Panc1 (cell line): ENCODE results near the gene TTC28. TPM values are rescaled to one million over a fixed set of nuclear protein-coding genes. Genes with fewer than 3 reads are reported as not detected.

ENCODE experiments used
- ATAC-seq: fragments of 200-7000 bp; cut with Tn5 transposase; 2 replicates; pipeline ENCODE4 v1.9.1; 2020; ENCODE audit warnings: mild to moderate bottlenecking, moderate library complexity
- BruUV-seq: library from RNA; stranded (reverse); fragments of 400-500 nt; replicated peaks from 2 replicates; lab custom pipeline; 2021; lab: Mats Ljungman, UMichigan
- CTCF ChIA-PET: fragments of 300-600 bp; sonication (Branson Sonifier 250); formaldehyde crosslinking; loops from one replicate; lab custom pipeline; 2022; ENCODE audit warnings: antibody characterized with exemption; lab: Charles Lee
- POLR2A ChIA-PET: fragments of 300-600 bp; sonication (Branson Sonifier 250); formaldehyde crosslinking; loops from one replicate; lab custom pipeline; 2022; ENCODE audit warnings: antibody characterized with exemption; lab: Charles Lee
- DNase-seq: peaks from one replicate; pipeline ENCODE4 v3.0.0-alpha.2; 2010; ENCODE audit warnings: low read depth, low spot score
- H3K27ac ChIP-seq: 2 replicates; pipeline ENCODE4 v1.5.1; 2011; ENCODE audit warnings: mild to moderate bottlenecking, low read length, inconsistent platforms
- H3K27me3 ChIP-seq: fragments of 200-500 bp; sonication (Bioruptor generic); 2 replicates; pipeline ENCODE4 v1.6.0; 2014; ENCODE audit warnings: low read length, inconsistent platforms; ENCODE audit not compliant: control insufficient read depth, insufficient read depth
- H3K36me3 ChIP-seq: fragments of 200-500 bp; sonication (Bioruptor generic); 2 replicates; pipeline ENCODE4 v1.5.1; 2014; ENCODE audit warnings: inconsistent platforms, mild to moderate bottlenecking, low read length, moderate library complexity; ENCODE audit not compliant: control insufficient read depth, insufficient read depth
- H3K4me1 ChIP-seq: 2 replicates; pipeline ENCODE4 v1.5.1; 2011; ENCODE audit warnings: inconsistent platforms, mild to moderate bottlenecking, low read length, moderate library complexity; ENCODE audit not compliant: control insufficient read depth, insufficient read depth
- H3K4me3 ChIP-seq, 2 experiments: 2 replicates each; pipeline ENCODE4 v1.5.1; 2011 to 2012; ENCODE audit warnings: low read depth in 2 of 2, low read length in 2 of 2, mild to moderate bottlenecking in 2 of 2, inconsistent platforms in 1 of 2, moderate library complexity in 1 of 2
- H3K9me3 ChIP-seq: fragments of 200-500 bp; sonication (Bioruptor generic); 2 replicates; pipeline ENCODE4 v1.5.1; 2014; ENCODE audit warnings: low read depth, mild to moderate bottlenecking, inconsistent platforms, low read length, moderate library complexity; ENCODE audit not compliant: control insufficient read depth, insufficient read depth
- CTCF ChIP-seq: fragments of 450-650 bp; IDR thresholded peaks from 2 replicates; pipeline ENCODE4 v1.5.1; 2017; ENCODE audit warnings: mild to moderate bottlenecking
- POLR2AphosphoS5 ChIP-seq: IDR thresholded peaks from 2 replicates; pipeline ENCODE4 v1.6.1; 2012; ENCODE audit warnings: mild to moderate bottlenecking, low read depth, low read length, moderate library complexity
- REST ChIP-seq, 2 experiments: IDR thresholded peaks; 2 replicates each; pipeline ENCODE4 v1.6.1; 2011 to 2012; ENCODE audit warnings: low read depth in 2 of 2, control low read depth in 1 of 2, low read length in 1 of 2, mild to moderate bottlenecking in 1 of 2, moderate library complexity in 1 of 2; ENCODE audit not compliant: insufficient read depth in 1 of 2
- SIN3A ChIP-seq: IDR thresholded peaks from 2 replicates; pipeline ENCODE4 v1.6.1; 2012; ENCODE audit warnings: low read depth, mild to moderate bottlenecking, low read length, moderate library complexity, borderline replicate concordance; ENCODE audit not compliant: insufficient read depth
- TCF7L2 ChIP-seq: IDR thresholded peaks from 2 replicates; pipeline ENCODE4 v1.6.1; 2011; ENCODE audit warnings: mild to moderate bottlenecking, low read depth, low read length, inconsistent platforms
- in situ Hi-C: cut with HindIII; loops from 2 replicates; pipeline ENCODE4 v1.10.0; 2016; ENCODE audit warnings: low sequenced_read_pairs, low pct_unique_long_range_greater_than_20kb
- intact Hi-C: fragments of 100-400 bp; cut with micrococcal nuclease; formaldehyde crosslinking; loops from one replicate; pipeline ENCODE4 v1.10.0; 2022; ENCODE audit not compliant: unreplicated experiment
- total RNA-seq: library from RNA; stranded (reverse); gene quantifications from one replicate; pipeline ENCODE4 v1.2.1, GENCODE V29; 2021; ENCODE audit not compliant: unreplicated experiment

The TTC28 gene
- total RNA-seq, 1 experiment from 2014 or later = 24.8 TPM

GRCh38 chr22:28430466-28431025, 249.1 kb downstream of the TTC28 start:
- BruUV-seq = no TSS peak
- POLR2A ChIA-PET = no interaction called here

GRCh38 chr22:28429711-28430110, 249.9 kb downstream of the TTC28 start:
- CTCF ChIA-PET = no interaction called here
- in situ Hi-C loops = no loop called here

More at GRCh38 chr22:28430466-28431025, 249.1 kb downstream of the TTC28 start:
- H3K36me3 ChIP-seq = no peaks in the 10 kb centered on the region
- CTCF ChIA-PET = no interaction called here
- ATAC-seq = no peak
- no peak overlapping the region for H3K4me3 ChIP-seq
- H3K9me3 ChIP-seq = no peaks in the 10 kb centered on the region
- no peak for DNase-seq
- H3K4me1 ChIP-seq = no peaks in the 10 kb centered on the region
- intact Hi-C loops (no loop called here), in situ Hi-C loops (no loop called here)
- H3K27me3 ChIP-seq = no peaks in the 10 kb centered on the region
- no peak for TF ChIP-seq CTCF
- TF ChIP-seq REST (IDR thresholded peaks at IDR 0.05; ENCODE audit: insufficient read depth in 1 of 2, low read depth in 2 of 2, low read length in 1 of 2) = no peak
- no peak for TF ChIP-seq SIN3A
- TF ChIP-seq TCF7L2 = no peak
- no peak for TF ChIP-seq POLR2AphosphoS5
- H3K27ac ChIP-seq = no peak overlapping the region

More at GRCh38 chr22:28429711-28430110, 249.9 kb downstream of the TTC28 start:
- H3K27ac ChIP-seq = no peak overlapping the region
- TF ChIP-seq CTCF (no peak), TCF7L2 (no peak), SIN3A (no peak), POLR2AphosphoS5 (no peak), REST (IDR thresholded peaks at IDR 0.05; ENCODE audit: insufficient read depth in 1 of 2, low read depth in 2 of 2, low read length in 1 of 2) (no peak)
- no peaks in the 10 kb centered on the region for H3K27me3 ChIP-seq
- no TSS peak for BruUV-seq
- no peaks in the 10 kb centered on the region for H3K36me3 ChIP-seq
- no peak overlapping the region for H3K4me3 ChIP-seq
- no peak for DNase-seq
- intact Hi-C loops = no loop called here
- POLR2A ChIA-PET = no interaction called here
- ATAC-seq = no peak
- no peaks in the 10 kb centered on the region; the same call in 1 of the 2 replicates for H3K4me1 ChIP-seq
- H3K9me3 ChIP-seq = no peaks in the 10 kb centered on the region
